Osteocyte (in vitro differentiated cells): ENCODE data around the gene PNRC1. TPM values are rescaled to one million over a fixed set of nuclear protein-coding genes. Genes with fewer than 3 reads are reported as not detected.
"Not testable (repeated sequence)": the region's sequence is repeated elsewhere in the genome, so short reads cannot be mapped to it uniquely, and the experiment has no call there.

Experiments used
- DNase-seq: peaks from one replicate; pipeline ENCODE4 v3.0.0; 2021; ENCODE audit warnings: mixed read lengths; ENCODE audit not compliant: unreplicated experiment; ENCODE audit errors: extremely low spot score
- H3K27ac Mint-ChIP-seq: one replicate; pipeline ENCODE4 v1.8.0; 2021; ENCODE audit warnings: mild to moderate bottlenecking, mixed read lengths; ENCODE audit not compliant: unreplicated experiment
- H3K27me3 Mint-ChIP-seq: one replicate; pipeline ENCODE4 v1.8.0; 2021; ENCODE audit warnings: mixed read lengths; ENCODE audit not compliant: unreplicated experiment
- H3K36me3 Mint-ChIP-seq: one replicate; pipeline ENCODE4 v1.8.0; 2021; ENCODE audit warnings: mixed read lengths; ENCODE audit not compliant: unreplicated experiment
- H3K4me1 Mint-ChIP-seq: one replicate; pipeline ENCODE4 v1.8.0; 2021; ENCODE audit warnings: mixed read lengths; ENCODE audit not compliant: unreplicated experiment
- H3K4me3 Mint-ChIP-seq: one replicate; pipeline ENCODE4 v1.8.0; 2021; ENCODE audit warnings: mild to moderate bottlenecking, moderate library complexity, mixed read lengths; ENCODE audit not compliant: unreplicated experiment
- H3K9me3 Mint-ChIP-seq: one replicate; pipeline ENCODE4 v1.8.0; 2021; ENCODE audit warnings: mixed read lengths; ENCODE audit not compliant: unreplicated experiment
- total RNA-seq: library from RNA; stranded (reverse); gene quantifications from 2 replicates; pipeline ENCODE4 v1.2.1, GENCODE V29; 2021
- TF ChIP-seq, protein P1 (sequence below): fragments of 200-600 bp; sonication (generic); IDR thresholded peaks from 2 replicates; pipeline ENCODE4 v1.5.0; 2021; ENCODE audit warnings: antibody characterized with exemption, mild to moderate bottlenecking, moderate library complexity

PNRC1 gene
- total RNA-seq, 1 donor from 2014 or later, result 160 TPM

DNA sequence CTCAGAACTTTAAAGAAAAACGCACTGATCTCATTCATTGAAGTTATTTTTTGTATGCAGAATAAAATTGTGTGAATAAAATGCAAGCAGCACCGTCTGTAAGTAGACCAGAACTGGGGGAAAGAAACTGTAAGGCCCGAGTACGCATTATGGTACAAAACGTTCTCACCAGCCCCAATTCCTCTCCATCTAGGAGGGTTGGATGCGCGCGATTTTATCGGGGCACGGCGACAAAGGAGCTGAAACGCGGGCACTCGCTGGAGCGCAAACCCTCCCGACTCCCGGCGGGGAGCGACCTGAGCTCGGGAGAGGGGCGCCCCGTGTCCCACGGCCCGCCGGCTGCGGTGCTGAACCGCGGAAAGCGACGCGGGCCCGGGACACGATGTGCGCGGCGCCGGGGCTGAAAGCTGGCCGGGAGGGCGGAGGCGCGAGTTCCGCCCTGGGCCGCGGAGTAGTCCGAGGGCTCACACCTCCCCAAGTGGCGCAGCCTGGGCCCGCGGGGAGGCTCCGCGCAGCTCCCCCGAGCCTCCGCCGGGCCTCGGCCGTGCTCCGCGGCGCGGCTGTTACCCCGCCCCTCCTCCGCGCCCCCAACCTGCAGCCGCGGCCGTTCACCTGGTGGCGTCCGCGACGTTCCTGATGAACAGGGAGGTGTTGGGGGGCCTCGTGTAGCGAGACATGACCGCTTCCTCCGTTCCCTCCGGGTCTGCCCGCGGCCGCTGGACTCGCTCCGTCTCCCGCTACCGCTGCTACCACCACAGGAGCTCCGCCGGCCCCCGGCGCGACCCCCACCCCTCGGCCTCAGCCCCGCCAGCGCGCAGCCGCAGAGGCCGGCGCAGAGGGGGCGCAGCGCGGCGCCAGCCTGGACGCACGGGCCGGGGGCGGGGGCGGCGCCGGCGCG is 36.9 kb downstream of the PNRC1 start, which contains the start of gene SRSF12:
Gene SRSF12 (minus strand): TSS at position 861 of the 898 bp plus-strand sequence. CDS start 184 bp downstream, at position 677.
- H3K4me3 Mint-ChIP-seq, result peak within 1 kb of the TSS; percentile 83
- H3K27ac Mint-ChIP-seq, result no peak within 1 kb of the TSS
- H3K9me3 Mint-ChIP-seq, result no peaks in the 10 kb centered on the region
- H3K27me3 Mint-ChIP-seq, result no peaks in the 10 kb centered on the region
- no peaks in the 10 kb centered on the region for H3K36me3 Mint-ChIP-seq
- H3K4me1 Mint-ChIP-seq, result peaks cover 6% of the 10 kb centered on the region
- DNase-seq, result peak; percentile 84
- TF ChIP-seq, protein P1, sequence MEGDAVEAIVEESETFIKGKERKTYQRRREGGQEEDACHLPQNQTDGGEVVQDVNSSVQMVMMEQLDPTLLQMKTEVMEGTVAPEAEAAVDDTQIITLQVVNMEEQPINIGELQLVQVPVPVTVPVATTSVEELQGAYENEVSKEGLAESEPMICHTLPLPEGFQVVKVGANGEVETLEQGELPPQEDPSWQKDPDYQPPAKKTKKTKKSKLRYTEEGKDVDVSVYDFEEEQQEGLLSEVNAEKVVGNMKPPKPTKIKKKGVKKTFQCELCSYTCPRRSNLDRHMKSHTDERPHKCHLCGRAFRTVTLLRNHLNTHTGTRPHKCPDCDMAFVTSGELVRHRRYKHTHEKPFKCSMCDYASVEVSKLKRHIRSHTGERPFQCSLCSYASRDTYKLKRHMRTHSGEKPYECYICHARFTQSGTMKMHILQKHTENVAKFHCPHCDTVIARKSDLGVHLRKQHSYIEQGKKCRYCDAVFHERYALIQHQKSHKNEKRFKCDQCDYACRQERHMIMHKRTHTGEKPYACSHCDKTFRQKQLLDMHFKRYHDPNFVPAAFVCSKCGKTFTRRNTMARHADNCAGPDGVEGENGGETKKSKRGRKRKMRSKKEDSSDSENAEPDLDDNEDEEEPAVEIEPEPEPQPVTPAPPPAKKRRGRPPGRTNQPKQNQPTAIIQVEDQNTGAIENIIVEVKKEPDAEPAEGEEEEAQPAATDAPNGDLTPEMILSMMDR, result peak; percentile 14

DNA sequence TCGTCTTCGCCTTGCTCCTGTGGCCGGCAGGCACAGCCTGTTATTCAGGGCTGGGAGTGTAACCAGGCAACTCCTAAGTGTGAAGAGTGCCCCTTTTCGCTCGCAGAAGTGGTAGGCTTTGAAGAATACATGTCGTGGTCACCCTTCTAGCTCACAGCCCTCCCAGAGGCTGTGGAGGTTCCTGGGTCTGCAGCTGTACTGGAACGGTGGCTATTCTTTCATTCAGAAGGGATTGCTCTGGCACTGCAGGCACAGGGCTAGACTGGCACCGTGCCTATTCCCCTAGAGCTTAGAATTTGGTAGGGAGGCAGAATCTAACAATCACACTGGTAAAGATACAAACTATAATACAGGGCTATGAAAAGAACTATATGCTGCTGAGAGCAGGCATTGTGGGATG is 38.4 kb downstream of the PNRC1 start:
- Mint-ChIP-seq H3K4me1 (peaks cover 6% of the 10 kb centered on the region), H3K9me3 (no peaks in the 10 kb centered on the region), H3K36me3 (no peaks in the 10 kb centered on the region), H3K4me3 (peak overlapping the region; percentile 59), H3K27ac (no peak overlapping the region), H3K27me3 (no peaks in the 10 kb centered on the region)
- TF ChIP-seq, protein P1, result no peak
- DNase-seq, result no peak

DNA sequence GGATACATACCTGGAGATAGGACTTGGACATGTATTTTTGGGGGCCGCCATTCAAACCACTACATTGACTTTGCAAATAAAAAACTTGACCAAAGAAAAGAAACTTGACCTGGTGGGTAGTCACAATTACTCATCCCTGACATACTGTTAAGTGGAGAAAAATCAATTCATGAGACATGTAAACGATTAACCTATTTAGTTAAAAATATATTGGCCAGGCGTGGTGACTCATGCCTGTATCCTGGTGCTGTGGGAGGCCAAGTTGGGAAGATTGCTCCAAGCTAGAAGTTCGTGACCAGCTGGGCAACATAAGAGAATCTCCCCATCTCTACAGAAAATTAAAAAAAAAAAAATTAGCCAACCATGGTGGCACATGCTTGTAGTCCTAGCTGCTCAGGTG is 39.8 kb downstream of the PNRC1 start:
- peaks cover 6% of the 10 kb centered on the region for H3K4me1 Mint-ChIP-seq
- no peaks in the 10 kb centered on the region for H3K27me3 Mint-ChIP-seq
- no peak overlapping the region for H3K4me3 Mint-ChIP-seq
- TF ChIP-seq, protein P1, result no peak
- DNase-seq, result no peak
- no peaks in the 10 kb centered on the region for H3K36me3 Mint-ChIP-seq
- H3K9me3 Mint-ChIP-seq, result no peaks in the 10 kb centered on the region
- no peak overlapping the region for H3K27ac Mint-ChIP-seq

DNA sequence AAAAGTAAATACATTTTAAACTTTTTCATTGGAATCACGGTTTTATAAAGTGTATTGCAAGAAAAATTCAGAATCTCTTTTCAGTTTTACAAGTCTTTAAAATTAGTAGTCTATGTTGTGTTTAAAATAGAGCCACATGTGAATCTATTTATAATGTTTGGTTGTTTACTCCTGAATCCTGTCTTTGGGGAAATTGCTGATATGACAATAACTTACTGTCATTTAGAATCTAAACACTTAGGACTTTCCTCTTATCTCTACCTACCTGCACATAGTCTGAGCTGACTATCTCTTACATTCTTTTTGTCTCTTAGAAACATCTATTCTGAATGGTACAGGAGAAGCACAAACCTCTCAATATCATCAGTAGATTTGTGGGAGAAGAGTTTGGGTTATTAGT is 41.4 kb downstream of the PNRC1 start:
- no peak overlapping the region for H3K27ac Mint-ChIP-seq
- TF ChIP-seq, protein P1, result no peak
- H3K9me3 Mint-ChIP-seq, result no peaks in the 10 kb centered on the region
- H3K36me3 Mint-ChIP-seq, result no peaks in the 10 kb centered on the region
- DNase-seq, result no peak
- H3K4me3 Mint-ChIP-seq, result no peak overlapping the region
- H3K27me3 Mint-ChIP-seq, result no peaks in the 10 kb centered on the region
- H3K4me1 Mint-ChIP-seq, result peaks cover 3% of the 10 kb centered on the region

DNA sequence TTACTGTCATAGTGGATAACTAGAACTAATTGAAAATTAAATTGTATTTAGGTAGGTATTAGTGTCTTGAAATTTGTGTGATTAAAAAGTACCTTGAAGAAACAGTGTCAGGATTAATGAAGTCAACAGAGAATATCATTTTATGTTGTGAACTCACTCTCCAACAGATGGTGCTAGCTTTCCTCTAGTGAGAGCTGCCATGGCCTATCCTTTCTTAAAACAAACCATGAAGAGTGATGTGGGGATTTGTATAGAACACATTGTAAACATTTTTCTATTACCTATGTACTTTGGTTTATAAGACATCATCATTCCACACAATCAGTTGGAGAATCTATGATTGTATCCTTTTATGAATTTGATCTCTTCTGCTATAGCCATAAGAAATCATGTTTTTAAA is 42.1 kb downstream of the PNRC1 start:
- DNase-seq, result no peak
- Mint-ChIP-seq H3K36me3 (no peaks in the 10 kb centered on the region), H3K4me3 (no peak overlapping the region), H3K27ac (no peak overlapping the region), H3K4me1 (no peaks in the 10 kb centered on the region), H3K27me3 (no peaks in the 10 kb centered on the region), H3K9me3 (no peaks in the 10 kb centered on the region)
- TF ChIP-seq, protein P1, result peak; percentile 80

DNA sequence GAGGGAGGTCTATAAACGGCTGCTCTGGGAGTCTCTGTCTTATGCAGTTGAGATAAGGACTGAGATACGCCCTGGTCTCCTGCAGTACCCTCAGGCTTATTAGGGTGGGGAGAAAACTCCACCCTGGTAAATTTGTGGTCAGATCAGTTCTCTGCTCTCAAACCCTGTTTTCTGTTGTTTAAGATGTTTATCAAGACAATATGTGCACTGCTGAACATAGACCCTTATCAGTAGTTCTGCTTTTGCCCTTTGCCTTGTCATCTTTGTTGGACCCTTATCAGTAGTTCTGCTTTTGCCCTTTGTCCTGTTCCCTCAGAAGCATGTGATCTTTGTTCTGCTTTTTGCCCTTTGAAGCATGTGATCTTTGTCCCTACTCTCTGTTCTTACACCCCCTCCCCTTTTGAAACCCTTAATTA is 47.7 kb downstream of the PNRC1 start:
- not testable (repeated sequence) for H3K9me3 Mint-ChIP-seq, H3K27ac Mint-ChIP-seq, H3K27me3 Mint-ChIP-seq, H3K4me3 Mint-ChIP-seq, DNase-seq, H3K4me1 Mint-ChIP-seq, H3K36me3 Mint-ChIP-seq
